SK-MEL-5 (cell line): ENCODE measurements around the gene CLDN15. TPM values are rescaled to one million over a fixed set of nuclear protein-coding genes. Genes with fewer than 3 reads are reported as not detected.
A peak's percentile ranks its signal among the peaks of the same experiment; 100 is the strongest.
"Not testable (repeated sequence)": the region's sequence is repeated elsewhere in the genome, so short reads cannot be mapped to it uniquely, and the experiment has no call there.

Source experiments
- DNase-seq: peaks from one replicate; pipeline ENCODE4 v3.0.0-alpha.2; 2016; ENCODE audit warnings: low read depth, low spot score
- in situ Hi-C: cut with HindIII; loops from 2 replicates; pipeline ENCODE4 v1.10.0; 2016; ENCODE audit warnings: low sequenced_read_pairs, high pct_unique_total_duplicates, low pct_unique_long_range_greater_than_20kb
- polyA plus RNA-seq, 2 experiments: library from polyadenylated mRNA; depleted of rRNA; stranded (reverse); fragments of >200 nt; gene quantifications; 2 replicates each; pipeline ENCODE4 v1.2.3, GENCODE V29; 2015
- total RNA-seq: library from RNA; depleted of rRNA; stranded (reverse); fragments of >200 nt; shearing (Covaris generic); gene quantifications from 2 replicates; pipeline ENCODE4 v1.2.3, GENCODE V29; 2014; rRNA removed

The CLDN15 gene, protein sequence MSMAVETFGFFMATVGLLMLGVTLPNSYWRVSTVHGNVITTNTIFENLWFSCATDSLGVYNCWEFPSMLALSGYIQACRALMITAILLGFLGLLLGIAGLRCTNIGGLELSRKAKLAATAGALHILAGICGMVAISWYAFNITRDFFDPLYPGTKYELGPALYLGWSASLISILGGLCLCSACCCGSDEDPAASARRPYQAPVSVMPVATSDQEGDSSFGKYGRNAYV
- total RNA-seq = 8.4 and 9.2 TPM in 2 replicates
- polyA plus RNA-seq (2015; cell fraction: cytosol; rRNA removed) = 15.0 and 26.3 TPM in 2 replicates
- polyA plus RNA-seq (2015; cell fraction: nucleus; rRNA removed) = 164 and 165 TPM in 2 replicates

DNA sequence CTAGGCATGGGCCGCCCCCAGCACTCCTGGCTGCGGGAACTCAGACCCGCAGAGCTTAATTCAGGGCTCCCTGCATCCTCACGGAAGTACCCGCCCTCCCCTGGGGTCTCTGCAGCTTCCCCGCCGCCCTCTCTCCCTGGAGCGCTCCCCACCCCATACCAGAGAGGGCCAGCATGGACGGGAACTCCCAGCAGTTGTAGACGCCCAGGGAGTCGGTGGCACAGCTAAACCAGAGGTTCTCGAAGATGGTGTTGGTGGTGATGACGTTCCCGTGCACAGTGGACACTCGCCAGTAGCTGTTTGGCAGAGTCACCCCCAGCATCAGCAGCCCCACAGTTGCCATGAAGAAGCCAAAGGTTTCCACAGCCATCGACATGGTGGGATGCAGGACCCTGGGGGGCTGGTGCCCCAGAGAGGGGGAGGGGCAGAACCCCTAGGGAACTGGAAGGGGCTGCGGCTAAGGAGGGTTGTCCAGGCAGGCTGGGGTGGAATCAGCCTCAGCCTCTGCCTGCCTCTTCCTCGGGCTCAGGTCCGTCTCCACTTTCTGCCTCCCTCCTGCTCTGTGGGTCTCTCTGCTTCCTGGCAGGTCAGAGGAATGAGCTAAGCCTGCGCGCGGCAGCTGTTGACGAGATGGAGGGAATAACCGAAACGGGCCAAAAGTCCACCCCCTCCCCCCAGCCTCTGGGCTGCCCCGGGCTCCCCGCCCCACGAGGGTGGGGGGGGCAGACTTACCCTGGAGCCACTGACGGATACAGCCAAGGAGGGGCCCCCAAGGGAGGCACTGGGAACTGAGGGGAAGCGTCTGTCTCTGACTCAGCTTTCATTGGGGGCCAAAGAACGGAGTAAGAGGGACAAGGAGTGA is at the start of gene CLDN15:
TSS of gene CLDN15 (minus strand) at position 597 of the 862 bp plus-strand sequence. CDS start at position 376, 221 bp downstream.
- in situ Hi-C loops = no loop called here

DNA sequence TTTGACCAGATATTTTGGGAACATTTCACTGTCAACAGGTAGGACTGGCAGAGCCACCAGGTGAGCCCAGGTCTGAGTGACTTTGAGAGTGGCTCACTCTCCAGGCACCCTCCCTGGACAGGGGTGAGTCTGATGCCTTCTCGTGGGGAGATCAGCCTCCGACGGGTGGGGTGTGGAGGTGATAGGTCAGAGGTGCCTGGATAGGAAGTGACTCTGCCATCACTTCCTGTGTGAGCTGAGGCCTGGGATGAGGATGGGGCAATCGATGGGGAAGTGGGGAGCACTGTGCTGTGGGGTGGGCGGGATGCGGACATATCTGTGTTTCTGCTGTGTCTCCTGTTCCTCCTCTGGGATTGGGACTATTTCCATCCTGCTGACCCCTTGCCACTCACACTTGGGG is 49.4 kb upstream of the CLDN15 start:
- DNase-seq = no peak
- in situ Hi-C loops = no loop called here

More for the DNA sequence above, at the start of gene CLDN15:
- no peak for DNase-seq

DNA sequence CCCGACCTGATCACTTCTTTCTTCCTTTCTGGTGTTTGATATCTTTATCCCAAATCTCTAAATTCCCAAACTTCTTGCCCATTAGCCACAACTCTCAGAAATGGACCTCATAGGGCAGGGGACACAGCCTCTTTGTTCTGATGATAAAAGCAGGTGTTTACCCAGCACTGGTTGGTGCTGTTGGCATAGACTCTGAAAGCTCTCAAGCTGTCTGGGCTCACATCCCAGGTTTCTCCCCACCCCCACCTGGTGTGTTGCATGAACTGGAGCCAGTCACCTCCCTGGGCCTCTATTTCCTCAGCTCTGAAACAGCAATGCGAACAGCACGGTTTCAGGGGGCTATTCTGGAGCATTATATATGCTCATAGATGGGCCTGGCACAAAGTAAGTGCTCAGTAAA is 48.3 kb upstream of the CLDN15 start:
- DNase-seq, in situ Hi-C loops: not testable (repeated sequence)

DNA sequence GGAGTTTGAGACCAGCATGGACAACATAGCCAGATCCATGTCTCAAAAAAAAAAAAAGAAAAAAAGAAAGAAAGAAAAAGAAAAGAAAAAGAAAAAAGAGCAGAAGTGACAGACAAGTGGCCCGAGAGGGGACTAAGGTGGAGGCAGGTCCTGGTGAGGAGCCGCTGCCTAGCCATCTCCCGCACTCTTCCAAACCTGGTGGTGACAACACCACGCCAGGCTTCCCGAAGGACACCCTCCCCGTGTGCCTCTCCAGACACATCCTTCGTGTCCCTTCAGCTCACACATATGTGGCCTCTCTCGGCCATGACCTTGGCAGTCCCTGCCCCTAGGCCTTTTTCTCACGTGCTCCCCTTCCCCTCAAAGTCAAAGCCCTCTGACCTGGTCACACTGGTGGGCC is 47.6 kb upstream of the CLDN15 start:
- in situ Hi-C loops = no loop called here

DNA sequence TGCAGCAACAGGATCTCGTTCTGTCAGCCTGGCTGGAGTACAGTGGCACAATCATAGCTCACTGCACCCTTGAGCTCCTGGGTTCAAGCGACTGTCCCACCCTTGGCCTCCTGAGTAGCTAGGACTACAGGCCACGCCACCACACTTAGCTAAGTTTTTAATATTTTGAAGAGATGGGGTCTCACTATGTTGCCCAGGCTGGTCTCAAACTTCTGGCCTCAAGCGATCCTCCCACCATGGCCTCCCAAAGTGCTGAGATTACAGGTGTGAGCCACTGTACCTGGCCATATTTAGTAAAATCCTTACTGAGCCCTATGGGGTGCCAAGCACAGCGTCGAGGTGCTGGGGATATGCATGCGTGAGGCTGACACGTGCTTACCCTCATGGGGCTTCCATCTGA is 43.3 kb upstream of the CLDN15 start:
- in situ Hi-C loops = not testable (repeated sequence)

More for the DNA sequence above, 47.6 kb upstream of the CLDN15 start:
- DNase-seq = no peak

DNA sequence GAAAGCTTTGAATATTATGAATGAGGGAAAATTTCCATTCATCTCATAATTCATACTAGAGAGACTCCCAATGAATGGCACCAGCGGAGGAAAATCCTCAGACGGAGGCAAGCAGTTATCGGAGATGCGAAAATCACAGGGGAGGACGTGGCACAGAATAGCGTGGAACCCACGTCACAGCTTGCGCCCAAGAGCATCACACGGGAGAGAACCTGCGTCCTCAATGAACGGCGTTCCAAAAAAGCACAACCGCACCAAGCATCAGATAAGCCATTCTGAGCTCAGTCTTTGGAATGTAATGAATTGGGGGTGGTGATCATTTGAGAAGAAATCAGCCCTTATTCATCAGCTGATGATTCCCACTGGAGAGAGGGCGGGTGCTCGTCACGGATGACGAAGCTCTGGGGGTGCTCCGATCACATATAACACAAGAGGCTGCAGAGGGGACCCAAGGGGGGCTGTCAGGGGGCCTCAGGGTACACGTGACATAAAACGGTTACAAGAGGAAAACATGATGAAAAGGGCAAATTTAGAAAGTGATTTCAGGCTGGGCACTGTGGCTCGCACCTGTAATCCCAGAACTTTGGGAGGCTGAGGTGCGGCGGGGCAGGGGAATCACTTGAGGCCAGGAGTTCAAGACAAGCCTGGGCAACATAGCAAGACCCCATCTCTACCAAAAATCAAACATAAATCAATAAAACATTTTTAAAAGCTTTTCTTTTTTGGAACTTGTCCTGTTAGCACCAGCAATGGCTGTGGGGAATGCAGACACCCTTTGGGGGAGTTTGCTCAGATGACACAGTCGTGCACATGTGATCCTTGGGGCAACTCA is 41.1 kb upstream of the CLDN15 start:
- in situ Hi-C loops = no loop called here
- DNase-seq = no peak

More for the DNA sequence above, 43.3 kb upstream of the CLDN15 start:
- not testable (repeated sequence) for DNase-seq

DNA sequence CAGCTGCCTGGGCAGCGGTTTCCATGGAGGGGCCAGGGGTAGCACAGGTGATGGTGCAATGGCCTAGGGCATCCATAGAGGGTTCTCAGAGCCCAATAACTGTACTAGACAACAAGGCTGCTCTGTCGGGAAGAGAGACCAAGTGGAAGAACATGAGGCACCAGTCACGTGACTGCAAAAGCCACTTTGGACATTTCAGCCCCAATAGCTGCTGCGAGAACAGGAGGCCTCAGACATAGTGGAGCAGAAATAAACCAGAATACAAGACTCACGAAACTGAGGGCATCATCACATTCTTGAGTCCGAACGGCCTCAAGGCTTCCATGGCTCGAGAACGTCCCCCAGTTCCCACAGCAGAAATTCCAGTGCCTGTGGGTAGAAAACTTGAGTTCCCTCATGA is 39.6 kb upstream of the CLDN15 start:
- in situ Hi-C loops = no loop called here
- peak; percentile 38 for DNase-seq

DNA sequence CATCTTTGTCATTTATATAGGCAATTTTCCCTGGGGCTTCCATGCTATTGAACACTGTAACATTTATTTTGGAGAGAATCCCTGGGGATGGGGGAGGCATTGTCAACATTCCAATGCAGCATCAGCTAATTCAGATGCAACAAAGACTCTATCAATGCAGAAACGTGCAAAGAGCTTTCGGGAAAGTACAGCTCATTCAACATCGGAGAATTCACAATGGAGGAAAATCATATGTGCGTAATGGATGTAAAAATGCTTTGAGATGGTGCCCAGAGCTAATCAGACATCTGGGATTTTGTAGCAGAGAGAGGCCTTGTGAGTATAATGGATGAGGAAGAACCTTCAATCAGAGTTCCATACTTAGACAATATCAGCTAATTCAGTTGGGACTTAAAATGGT is 35.6 kb upstream of the CLDN15 start:
- peak; percentile 94 for DNase-seq
- in situ Hi-C loops = no loop called here

DNA sequence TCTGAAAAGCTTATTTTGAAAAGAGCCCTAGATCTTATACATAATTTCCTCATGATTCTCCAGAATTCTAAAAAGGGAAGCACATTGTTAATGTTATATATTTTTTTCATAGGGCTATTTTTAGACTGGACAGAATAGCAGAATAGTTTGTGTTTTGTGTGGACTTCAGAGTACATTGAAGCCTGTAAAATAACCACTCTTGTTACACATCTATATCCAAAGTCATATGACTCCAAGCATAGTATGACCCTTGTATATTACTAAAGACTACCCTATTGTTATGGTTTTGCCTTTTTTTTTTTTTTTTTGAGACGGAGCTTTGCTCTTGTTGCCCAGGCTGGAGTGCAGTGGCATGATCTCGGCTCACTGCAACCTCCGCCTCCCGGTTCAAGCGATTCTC is 33.4 kb upstream of the CLDN15 start:
- peak; percentile 99 for DNase-seq
- in situ Hi-C loops = no loop called here

DNA sequence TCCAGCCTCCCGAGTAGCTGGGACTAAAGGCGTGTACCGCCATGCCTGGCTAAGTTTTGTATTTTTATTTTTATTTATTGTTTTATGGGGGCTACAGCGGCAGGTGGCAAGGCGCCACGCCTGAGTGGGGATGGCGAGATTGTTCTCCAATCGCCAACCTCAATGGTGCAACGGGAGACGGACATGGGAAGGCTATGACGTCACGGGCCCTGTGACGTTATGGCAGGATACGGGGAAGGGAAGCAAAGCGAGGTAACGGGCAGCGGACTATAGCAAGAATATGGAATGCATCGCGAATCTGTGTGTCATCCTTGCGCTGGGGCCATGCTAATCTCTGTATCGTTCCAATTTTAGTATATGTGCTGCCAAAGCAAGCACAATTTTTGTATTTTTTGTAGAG is 32.1 kb upstream of the CLDN15 start:
- no peak for DNase-seq
- in situ Hi-C loops = no loop called here

DNA sequence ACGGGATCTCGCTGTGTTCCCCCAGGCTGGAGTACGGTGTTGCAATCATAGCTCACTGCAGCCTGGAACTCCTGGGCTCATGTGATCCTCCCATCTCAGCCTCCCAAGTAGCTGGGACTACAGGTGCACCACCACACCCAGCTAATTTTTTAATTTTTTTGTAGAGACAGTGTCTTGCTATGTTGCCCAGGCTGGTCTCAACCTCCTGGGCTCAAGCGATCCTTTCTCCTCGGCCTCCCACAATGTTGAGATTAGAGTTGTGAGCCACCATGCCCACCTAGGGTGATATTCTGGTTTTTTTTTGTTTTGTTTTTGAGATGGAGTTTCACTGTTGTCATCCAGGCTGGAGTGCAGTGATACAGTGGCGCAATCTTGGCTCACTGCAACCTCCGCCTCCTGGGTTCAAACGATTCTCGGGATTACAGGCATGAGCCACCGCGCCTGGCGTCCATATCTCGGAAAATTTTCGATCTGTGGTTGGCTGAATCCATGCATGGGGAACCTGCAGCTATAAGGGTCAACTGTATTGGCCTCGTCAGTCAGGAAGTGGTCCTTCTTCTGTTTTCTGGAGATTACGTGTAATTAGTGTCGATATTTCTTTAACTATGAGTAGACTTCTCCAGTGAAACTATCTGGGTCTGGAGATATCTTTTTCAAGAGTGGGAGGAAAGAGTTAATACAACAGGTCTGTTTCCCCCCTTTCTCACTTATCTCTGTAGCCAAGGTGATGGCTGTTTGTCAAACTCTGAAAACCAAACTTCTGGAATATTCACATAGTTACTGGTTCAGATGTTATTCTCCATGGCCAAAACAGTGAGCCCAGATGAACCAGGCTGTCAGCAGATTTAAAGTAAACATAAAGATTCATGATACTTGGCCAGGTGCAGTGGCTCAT is 28.3 kb upstream of the CLDN15 start:
- in situ Hi-C loops = no loop called here
- DNase-seq = no peak

DNA sequence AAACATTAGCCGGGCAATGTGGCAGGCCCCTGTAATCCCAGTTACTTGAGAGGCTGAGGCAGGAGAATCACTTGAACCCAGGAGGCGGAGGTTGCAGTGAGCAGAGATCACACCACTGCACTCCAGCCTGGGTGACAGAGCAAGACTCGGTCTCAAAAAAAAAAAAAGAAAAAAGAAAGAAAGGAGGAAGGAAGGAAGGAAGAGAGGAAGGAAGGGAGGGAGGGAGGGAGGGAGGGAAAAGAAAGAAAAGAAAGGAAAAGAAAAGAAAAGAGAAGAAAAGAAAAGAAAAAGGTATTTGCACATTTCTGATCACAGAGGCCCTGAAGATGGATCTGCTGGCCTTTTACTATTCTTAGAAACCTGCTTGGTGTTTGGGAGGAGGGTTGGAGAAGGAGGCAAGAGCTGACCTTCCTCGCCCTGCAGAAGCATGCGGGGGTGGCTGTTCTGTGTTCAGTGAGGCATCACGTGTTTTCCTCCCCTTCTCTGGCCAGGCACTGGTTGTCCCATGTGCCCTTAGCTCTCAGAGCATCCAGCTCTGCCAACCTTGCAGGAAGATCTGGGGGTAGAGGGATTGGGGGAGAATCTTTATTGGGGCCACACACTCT is 26.6 kb upstream of the CLDN15 start:
- peak; percentile 74 for DNase-seq
- in situ Hi-C loops = not testable (repeated sequence)

DNA sequence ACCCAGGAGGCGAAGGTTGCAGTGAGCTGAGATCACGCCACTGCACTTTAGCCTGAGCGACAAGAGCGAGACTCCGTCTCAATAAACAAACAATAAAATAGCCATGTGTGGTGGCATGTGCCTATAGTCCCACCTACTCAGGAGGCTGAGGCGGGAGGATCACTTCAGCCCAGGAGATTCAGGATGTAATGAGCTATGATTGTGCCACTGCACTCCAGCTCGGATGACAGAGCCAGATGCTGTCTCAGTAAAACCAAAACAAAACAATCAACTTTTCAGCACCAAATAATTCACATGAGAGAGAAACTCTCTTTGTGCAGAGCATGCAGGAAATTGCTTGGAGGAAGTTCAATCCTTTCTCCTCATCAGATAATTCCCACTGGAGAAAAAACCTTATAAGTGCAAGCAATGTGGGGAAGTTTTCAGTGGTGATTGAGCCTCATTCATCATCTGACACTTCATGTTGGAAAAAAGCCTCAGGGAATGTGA is 20.7 kb upstream of the CLDN15 start:
- in situ Hi-C loops = no loop called here
- peak; percentile 87 for DNase-seq

DNA sequence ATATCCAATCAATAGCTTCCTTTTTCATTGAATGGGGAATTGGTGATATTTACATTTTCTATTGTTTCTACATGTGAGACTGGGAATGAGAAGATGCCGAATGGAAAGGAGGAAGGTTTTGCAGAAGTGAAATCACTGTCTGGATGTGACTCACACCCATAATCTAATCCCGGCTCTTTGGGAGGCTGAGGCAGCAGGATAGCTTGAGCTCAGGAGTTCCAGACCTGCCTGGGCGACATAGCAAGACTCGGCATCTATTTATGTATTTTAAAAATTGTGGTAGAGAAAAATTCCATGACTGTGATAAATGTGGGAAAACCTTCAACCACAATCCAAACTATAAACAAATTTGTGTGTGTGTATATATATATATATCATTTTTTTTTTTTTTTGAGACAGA is 18.2 kb upstream of the CLDN15 start:
- DNase-seq = no peak
- in situ Hi-C loops = no loop called here

DNA sequence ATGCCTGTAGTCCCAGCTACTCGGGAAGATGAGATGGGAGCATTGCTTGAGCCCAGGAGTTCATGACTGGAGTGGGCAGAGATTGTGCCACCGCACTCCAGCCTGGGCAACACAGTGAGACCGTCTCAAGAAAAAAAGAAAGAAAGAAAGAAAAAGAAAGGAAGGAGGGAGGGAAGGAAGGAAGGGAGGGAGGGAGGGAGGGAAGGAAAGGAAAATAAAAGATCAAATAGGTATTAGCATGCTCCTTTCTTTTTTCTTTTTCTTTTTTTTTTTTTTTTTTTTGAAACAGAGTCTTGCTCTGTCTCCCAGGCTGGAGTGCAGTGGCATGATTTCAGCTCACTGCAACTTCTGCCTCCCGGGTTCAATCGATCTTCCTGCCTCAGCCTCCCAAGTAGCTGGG is 15.6 kb upstream of the CLDN15 start:
- in situ Hi-C loops, DNase-seq: not testable (repeated sequence)

DNA sequence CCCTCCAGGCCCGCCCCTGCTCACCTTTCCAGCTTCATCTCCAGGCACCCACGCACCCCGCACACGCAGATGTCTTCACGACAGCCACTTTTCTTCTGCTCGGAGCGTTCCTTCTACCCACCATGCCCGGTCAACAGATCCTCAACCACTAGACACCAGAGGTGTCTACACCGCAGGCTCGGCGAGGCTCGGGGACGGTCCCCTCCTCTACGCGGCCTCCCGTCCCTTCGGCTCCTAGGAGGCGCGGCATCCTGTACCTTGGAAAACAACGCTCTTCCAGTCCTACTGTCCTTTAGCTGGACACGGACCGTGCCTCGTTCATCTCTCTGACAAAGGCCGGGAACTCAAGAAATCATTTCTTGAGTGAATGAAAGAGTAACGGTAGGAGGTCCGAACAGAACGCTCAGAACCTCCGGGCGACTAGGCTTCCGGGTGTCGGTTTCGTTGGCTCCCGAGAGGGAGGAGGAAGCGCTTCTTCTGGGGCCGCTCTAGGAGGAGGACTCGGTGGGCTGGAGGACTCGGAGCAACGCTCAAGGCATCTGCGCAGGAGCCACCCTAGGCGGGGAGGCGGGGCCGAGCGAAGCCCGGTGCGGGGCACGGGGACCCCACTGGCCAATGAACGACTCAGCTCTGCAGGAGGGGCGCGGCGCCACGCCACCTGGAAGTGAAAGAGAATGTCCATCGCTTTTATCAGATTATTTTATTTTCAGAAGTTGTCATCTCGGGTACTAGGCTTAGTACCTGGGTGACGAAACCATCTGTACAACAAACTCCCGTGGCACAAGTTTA is 14.5 kb upstream of the CLDN15 start:
- in situ Hi-C loops = no loop called here
- DNase-seq = peak; percentile 99
